NCI-H524 (cell line): Measurements from ENCODE around the gene CXCL8.
"Not testable (repeated sequence)": the region's sequence is repeated elsewhere in the genome, so short reads cannot be mapped to it uniquely, and the experiment has no call there.

Source experiments
- DNase-seq, 2 experiments: peaks; one replicate each; lab custom pipeline; 2025; lab: John Stamatoyannopoulos, UW

Gene CXCL8

DNA sequence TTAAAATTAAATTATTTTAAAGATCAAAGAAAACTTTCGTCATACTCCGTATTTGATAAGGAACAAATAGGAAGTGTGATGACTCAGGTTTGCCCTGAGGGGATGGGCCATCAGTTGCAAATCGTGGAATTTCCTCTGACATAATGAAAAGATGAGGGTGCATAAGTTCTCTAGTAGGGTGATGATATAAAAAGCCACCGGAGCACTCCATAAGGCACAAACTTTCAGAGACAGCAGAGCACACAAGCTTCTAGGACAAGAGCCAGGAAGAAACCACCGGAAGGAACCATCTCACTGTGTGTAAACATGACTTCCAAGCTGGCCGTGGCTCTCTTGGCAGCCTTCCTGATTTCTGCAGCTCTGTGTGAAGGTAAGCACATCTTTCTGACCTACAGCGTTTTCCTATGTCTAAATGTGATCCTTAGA is at the start of gene CXCL8:
Gene CXCL8 (plus strand): TSS at position 217 of the 426 bp plus-strand sequence. CDS start 90 bp downstream, at position 307.
- DNase-seq = no peak

DNA sequence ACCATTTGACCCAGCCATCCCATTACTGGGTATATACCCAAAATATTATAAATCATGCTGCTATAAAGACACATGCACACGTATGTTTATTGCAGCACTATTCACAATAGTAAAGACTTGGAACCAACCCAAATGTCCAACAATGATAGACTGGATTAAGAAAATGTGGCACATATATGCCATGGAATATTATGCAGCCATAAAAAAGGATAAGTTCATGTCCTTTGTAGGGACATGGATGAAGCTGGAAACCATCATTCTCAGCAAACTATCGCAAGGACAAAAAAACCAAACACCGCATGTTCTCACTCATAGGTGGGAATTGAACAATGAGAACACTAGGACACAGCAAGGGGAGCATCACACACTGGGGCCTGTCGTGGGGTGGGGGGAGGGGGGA is 49.2 kb upstream of the CXCL8 start:
- DNase-seq = not testable (repeated sequence)

- no peak for DNase-seq
Observed at GRCh38 chr4:73691759-73692158, 48.6 kb upstream of the CXCL8 start.

DNA sequence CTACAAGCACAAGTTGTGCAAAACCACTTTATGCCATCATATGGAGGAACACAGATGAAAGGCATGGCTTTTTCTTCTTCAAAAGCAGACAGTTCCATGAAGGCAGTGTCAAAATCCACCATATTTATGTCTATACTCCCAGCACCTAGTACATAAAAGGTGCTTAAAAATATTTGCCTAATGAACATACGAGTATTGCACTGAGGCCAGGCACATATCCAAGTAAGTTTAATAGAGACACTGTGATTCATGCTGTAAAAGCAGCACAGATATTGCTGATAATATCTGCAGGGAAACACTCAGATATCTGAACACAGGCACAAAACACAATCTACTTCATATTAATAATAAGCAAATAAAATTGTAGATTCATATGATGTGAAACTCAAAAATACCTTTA is 48.1 kb upstream of the CXCL8 start:
- no peak for DNase-seq

DNA sequence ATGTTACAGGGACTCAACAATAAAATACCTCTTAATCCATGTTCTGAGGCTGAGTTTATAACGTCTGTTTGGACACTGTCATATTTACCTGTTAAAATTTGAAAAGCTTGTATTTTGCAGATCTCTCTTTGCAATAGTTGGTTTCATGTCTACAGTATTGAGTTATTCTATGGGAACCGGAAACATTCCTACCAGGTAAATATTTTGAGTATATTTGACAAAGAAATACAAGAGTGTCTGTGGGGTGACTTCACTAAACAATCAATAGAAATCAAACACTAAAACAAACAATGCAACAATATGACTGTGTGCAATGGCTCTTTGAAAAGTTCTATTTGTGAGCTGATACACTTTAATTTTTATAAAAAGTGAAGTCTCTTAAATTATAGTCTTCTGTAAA is 47.7 kb upstream of the CXCL8 start:
- no peak for DNase-seq

DNA sequence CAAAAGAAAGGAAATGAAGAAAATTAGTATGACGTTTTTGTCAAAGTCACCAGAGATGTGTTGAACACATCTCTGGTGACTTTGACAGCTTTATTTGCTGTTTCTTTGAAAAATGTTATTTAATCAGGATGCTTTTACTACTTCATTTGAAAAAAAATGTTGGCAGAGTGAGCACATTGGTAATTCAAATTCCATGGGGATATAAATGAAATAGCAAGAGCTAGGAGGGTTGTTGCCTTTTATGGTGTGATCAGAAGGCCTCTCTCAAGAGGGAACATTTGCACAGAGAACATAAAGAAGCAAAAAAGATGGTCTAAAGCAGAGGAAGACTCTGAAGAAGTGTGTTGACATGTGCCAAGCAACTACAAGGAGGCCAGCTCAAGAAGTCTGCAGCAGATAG is 46.6 kb upstream of the CXCL8 start:
- DNase-seq = no peak

DNA sequence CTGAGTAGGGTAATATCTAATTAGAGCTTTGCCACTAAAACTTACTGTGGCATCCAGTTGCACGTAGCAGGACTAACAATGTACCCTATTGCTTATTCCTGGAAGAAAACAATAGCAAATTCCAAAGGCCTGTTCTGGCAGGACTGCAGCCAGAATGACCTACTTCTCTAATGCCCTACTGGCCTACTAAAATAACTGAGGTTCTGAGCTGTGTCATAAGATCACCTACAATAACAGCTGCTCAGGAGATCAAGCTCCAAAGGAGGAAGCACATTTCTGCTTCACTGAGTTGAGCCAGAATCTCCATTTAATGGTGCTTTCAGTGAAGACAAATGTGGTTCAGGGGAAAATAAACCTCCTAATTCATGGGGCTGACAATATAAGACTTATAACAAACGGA is 42.2 kb upstream of the CXCL8 start:
- no peak for DNase-seq

DNA sequence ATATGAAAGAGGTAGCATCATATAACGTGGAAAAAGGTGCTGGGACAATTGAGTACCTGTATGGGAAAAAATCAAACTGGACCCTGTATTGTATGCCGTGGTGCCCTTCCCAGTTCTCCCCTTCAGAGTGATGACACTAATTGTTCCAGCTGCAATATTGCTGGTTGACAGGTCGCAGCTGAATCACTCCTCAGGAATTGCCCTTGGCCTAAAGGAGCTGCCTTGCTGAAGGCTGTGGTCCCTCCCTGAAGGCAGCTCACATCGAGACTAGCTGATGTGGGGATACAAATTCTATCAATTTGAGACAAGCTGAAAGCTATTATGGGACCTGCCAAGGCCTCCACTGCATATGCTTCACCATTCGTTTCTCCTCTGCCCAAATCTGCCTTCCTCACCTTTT is 39.3 kb upstream of the CXCL8 start:
- DNase-seq = no peak

DNA sequence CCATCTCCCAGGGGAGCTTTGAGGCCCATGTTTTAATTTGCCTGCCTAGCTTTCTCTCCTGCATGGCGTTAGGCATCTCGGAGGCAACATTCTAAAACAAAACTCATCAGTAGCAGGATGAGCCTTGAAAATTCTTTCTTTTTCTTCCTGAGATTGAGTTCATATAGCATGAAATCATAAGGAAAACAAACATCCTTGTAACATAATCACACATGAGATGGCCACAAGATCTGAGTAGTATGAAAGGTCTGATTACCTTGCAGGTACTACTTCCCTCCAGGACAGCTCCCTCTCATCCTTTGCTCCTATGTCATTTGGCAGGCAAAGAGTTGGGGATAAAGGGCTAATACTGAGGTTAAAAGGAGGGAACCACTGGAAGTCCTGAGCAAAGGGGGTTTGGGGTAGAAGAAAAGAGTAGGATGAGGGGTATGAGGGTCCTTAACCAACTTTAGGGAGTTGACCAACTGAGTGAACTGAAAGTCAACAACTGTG is 37.5 kb upstream of the CXCL8 start:
- DNase-seq = no peak

DNA sequence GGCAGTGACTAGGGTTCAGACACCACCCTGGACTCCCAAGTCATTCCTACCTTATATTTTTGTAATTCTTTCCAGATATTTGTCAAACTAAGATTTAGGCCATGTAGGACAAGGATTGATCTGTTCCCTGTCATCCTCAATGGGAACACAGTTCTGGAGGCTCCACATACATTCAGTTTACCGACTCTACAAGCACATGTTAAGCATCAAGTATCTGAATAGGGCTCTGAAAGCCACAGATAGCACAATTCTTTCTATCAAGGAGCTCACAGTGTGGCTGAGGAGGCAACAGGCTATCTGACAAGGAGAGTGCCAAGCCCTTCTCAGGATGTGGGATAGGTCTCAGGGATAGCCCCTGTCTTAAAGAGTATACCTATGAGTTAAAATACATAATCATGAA is 37.0 kb upstream of the CXCL8 start:
- DNase-seq = no peak

DNA sequence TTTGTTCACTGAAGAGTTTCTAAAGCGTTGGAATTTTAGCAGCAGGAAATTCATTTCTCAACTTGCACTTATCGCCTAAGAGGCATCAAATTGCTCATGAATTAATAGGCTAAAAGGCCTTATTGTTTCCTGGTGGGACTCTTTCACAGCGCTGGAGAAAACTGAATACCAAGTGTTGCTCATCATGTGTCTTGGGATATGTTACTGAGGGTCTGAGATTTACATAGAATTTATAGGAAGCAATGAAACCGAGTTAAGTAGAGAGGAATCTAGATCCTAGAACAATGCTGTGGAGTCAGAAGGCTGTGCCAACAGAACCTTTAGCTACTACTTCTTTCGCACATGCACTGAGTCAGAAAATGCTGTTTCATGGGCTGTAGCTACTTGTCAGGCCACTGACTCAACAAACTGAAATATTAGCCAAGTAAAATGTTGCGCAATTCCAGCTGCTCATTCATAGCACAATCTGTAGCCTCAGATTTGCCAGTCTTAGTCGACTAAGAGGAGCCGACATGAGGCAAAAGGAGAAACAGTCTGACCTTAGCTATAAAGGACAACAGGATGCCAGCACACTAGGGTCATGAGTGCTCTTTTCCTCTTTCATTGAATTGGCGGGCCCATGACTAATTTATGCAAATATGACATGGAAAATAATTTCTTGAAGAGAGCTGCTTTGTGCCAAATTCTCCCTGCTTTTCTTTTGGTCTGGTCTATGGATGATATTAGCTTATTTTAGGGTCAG is 35.9 kb upstream of the CXCL8 start:
- DNase-seq = no peak

GRCh38 chr4:73705056-73705432 is 35.3 kb upstream of the CXCL8 start:
- no peak for DNase-seq

DNA sequence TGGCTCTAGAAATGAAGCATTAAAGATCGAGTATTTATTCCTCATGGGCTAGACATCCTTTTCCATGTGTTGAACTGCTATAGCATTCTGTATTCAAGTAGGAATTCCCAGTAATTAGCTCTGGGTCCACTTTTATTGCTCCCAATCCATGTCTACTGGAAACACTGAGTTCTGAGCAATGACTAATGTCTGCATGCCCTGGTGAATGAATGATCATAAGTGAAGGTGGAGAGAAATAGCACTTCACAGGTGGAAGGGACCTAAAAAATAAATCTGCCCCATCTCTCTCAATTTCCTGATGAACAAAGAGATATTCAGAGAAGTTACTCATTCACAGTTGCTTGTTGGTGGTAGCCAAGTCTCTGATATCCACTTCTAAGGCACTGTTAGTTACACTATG is 34.6 kb upstream of the CXCL8 start:
- no peak for DNase-seq

DNA sequence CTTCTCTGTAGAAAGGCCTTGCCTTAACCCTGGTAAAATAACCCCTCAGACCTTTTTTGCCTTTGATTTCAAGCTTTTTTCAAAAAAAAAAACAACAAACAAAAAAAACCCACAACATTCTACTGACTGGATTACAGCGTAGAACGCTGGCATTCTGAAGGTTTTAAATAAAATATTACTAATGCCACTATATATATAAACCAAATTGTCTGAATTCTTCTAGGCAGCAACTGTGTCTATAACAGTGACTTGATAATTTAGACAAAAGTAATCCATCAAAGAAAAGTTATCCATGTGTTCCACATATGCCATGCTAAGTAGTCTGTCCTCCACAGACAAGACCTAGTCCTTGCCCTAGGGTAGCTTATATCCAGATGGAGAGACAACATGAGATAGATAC is 33.6 kb upstream of the CXCL8 start:
- no peak for DNase-seq

- no peak for DNase-seq
Observed at GRCh38 chr4:73707269-73707875, 33.0 kb upstream of the CXCL8 start.

GRCh38 chr4:73707918-73708577 is 32.3 kb upstream of the CXCL8 start:
- DNase-seq = no peak

GRCh38 chr4:73709451-73710033 is 30.8 kb upstream of the CXCL8 start:
- no peak for DNase-seq

DNA sequence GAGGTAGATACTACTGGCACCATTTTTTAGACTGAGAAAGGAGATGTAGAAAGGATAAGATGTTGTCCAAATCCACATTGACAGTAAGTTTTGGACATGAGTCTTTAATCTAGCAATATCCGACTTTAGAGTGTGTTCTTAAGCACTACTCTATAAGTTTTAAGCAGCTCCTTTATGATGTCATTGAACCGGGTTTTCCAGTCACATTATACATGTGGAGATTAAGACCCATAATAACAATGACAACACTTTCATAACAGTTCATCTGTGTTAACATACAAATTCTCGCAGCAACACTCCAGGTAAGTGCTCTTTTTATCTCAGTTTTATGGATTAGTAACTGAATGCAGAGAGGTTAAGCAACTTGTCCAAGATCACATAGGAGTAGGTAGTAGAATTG is 30.3 kb upstream of the CXCL8 start:
- no peak for DNase-seq

DNA sequence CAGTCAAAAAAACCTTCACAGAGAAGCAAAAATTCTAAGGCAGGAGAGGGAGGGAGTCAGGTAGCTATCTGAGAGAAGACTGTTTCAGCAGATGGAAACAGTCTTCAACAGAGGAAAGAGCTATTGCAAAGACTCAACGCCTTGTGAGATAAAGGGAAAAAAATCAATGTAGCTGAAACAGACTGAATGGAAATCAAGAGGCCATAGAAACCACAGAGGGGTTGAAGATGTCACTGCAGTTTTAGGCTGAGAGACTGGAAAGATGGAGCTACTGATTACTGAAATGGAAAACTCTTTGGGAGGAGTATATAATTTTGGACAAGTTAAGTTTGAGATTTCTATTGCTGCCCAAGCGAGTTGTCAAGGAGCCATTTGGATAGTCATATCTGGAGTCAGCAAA is 28.4 kb upstream of the CXCL8 start:
- DNase-seq = no peak

GRCh38 chr4:73713650-73714049 is 26.7 kb upstream of the CXCL8 start:
- no peak for DNase-seq

- DNase-seq = no peak
Observed at GRCh38 chr4:73714647-73715046, 25.7 kb upstream of the CXCL8 start.

DNA sequence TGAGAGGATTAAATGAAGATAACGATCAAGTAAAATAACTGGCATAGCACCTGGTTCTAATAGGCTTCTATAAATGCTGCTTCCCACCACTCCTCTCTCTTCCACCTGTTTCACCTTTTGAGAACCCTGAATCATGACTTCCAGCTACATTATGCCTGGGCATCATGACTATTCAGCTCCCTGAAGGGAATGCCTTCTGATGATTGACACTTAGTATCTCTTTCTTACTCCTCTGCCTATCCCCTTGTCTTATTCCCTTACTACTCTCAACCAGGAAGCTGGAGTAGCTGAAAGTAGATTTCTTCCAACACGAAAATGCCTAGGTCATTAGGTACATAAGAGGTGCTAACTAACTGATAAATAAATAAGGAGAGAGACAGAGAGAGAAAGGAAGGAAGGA is 24.7 kb upstream of the CXCL8 start:
- DNase-seq = no peak
